Keratinocyte (primary cell): ENCODE results near the gene HOXB6.

Source experiments
- CTCF ChIP-seq, 3 experiments: IDR thresholded peaks in 1 of 3; conservative IDR thresholded peaks in 1 of 3; optimal IDR thresholded peaks in 1 of 3; 2 replicates in 2 of 3; 3 replicates in 1 of 3; pipeline versions ENCODE3 to v1.5.1; 2011; ENCODE audit warnings: low read length in 3 of 3, mild to moderate bottlenecking in 3 of 3, moderate library complexity in 2 of 3, control low read depth in 1 of 3, inconsistent platforms in 1 of 3; ENCODE audit not compliant: insufficient read depth in 2 of 3; ENCODE audit errors: extremely low read depth in 1 of 3
- EZH2 ChIP-seq: IDR thresholded peaks from one replicate; pipeline ENCODE4 v1.6.1; 2012; ENCODE audit warnings: inconsistent platforms, mild to moderate bottlenecking, low read length, moderate library complexity

DNA sequence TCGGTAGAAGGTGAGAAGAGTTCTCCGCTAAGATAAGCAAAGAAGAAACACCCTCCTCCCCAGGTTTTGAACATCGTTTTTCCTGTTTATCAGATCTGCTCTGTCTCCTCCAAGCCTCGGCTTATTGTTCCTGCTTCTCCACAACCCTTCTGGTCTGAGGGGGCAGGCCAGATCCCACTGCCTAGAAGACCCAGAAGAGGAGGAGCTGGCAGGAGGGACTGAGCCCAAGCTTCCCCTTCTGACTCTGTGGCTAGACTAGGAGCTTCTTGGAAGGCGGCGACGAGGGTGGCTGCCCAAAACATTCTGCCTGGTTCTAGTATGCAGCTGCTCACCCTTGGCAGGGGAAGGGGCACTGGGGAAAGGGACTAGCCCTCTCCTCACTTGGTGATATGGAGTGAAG, 6.0 kb downstream of the HOXB6 start:
- TF ChIP-seq EZH2 (no peak), CTCF (optimal IDR thresholded peaks at IDR 0.05 in 1 of 3, IDR thresholded peaks at IDR 0.05 in 1 of 3, conservative IDR thresholded peaks at IDR 0.05 in 1 of 3; ENCODE audit: extremely low read depth in 1 of 3, insufficient read depth in 2 of 3, low read length in 3 of 3) (no peak)
